HG03108 (cell line): ENCODE measurements around the gene RBBP8NL.
"Not testable (repeated sequence)": the region's sequence is repeated elsewhere in the genome, so short reads cannot be mapped to it uniquely, and the experiment has no call there.

ENCODE experiments used
- ATAC-seq: cut with Tn5 transposase; IDR thresholded peaks from one replicate; pipeline ENCODE4 v1.9.1; 2021; ENCODE audit warnings: moderate library complexity; ENCODE audit not compliant: unreplicated experiment

The RBBP8NL gene

GRCh38 chr20:62376112-62377063, 51.0 kb downstream of the RBBP8NL start:
- no peak for ATAC-seq

- ATAC-seq: no peak
Observed at GRCh38 chr20:62374331-62375152, 52.8 kb downstream of the RBBP8NL start.

GRCh38 chr20:62373631-62374179, 53.6 kb downstream of the RBBP8NL start:
- ATAC-seq: not testable (repeated sequence)

- no peak for ATAC-seq
Observed at GRCh38 chr20:62372042-62372993, 55.0 kb downstream of the RBBP8NL start.

GRCh38 chr20:62371588-62372041, 55.7 kb downstream of the RBBP8NL start:
- ATAC-seq: no peak

GRCh38 chr20:62370807-62371587, 56.3 kb downstream of the RBBP8NL start:
- ATAC-seq: no peak

GRCh38 chr20:62370115-62370806, 57.1 kb downstream of the RBBP8NL start:
- no peak for ATAC-seq

- no peak for ATAC-seq
Observed at GRCh38 chr20:62369815-62370114, 57.6 kb downstream of the RBBP8NL start.

GRCh38 chr20:62368976-62369814, 58.1 kb downstream of the RBBP8NL start:
- no peak for ATAC-seq

GRCh38 chr20:62368392-62368975, 58.9 kb downstream of the RBBP8NL start:
- ATAC-seq: no peak

GRCh38 chr20:62367633-62368391, 59.5 kb downstream of the RBBP8NL start:
- no peak for ATAC-seq

GRCh38 chr20:62367136-62367632, 60.2 kb downstream of the RBBP8NL start, which contains the start of gene LAMA5:
LAMA5 (minus strand) TSS chr20:62367312; CDS start chr20:62367245, 67 bp downstream.
- no peak for ATAC-seq

- ATAC-seq: no peak
Observed at GRCh38 chr20:62366370-62367135, 60.8 kb downstream of the RBBP8NL start.

- no peak for ATAC-seq
Observed at GRCh38 chr20:62365814-62366369, 61.4 kb downstream of the RBBP8NL start.

GRCh38 chr20:62364911-62365736, 62.2 kb downstream of the RBBP8NL start:
- ATAC-seq: no peak
